GM18951 (cell line): ENCODE measurements around the gene ANXA3.

Source experiments
- POLR2A ChIP-seq: IDR thresholded peaks from 4 replicates; pipeline ENCODE4 v1.6.1; 2011; ENCODE audit warnings: mild to moderate bottlenecking; ENCODE audit not compliant: insufficient read length, insufficient read depth; ENCODE audit errors: extremely low read depth
- in situ Hi-C: fragments of 300-500 bp; cut with MboI; formaldehyde crosslinking; loops from one replicate; pipeline ENCODE4 v1.12.0; 2022; ENCODE audit warnings: low sequenced_read_pairs, mixed read lengths, inconsistent platforms; ENCODE audit not compliant: unreplicated experiment

Gene ANXA3

DNA sequence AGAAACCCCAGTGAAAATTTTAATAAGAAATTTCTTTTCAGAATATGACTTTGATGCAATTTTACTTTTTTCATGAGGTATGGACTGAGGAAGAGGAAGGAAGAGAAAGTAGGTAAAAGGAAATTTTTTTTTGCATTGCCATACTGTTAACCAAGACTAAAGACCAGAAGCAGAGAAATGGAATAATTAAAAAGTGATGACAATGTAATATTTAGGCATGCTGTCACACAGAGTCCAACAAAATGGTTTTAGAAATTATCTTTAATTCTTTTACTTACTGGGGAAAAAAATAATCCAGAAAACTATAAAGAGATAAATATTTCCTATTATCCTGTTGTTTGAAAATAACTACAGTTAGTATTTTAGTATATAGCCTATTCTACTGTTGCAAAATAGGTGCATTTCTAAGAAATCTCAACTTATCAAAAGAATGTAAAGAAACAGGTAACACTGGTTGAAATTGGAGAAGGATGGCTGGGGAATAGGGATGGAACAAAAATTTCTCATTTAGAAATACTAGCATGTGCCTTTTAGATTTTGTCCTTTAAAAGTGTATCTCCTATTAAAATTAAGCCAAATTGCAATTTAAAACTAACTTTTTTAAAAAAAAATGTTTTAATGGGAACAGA, 92.6 kb downstream of the ANXA3 start:
- in situ Hi-C loops: no loop called here
- no peak for TF ChIP-seq POLR2A

DNA sequence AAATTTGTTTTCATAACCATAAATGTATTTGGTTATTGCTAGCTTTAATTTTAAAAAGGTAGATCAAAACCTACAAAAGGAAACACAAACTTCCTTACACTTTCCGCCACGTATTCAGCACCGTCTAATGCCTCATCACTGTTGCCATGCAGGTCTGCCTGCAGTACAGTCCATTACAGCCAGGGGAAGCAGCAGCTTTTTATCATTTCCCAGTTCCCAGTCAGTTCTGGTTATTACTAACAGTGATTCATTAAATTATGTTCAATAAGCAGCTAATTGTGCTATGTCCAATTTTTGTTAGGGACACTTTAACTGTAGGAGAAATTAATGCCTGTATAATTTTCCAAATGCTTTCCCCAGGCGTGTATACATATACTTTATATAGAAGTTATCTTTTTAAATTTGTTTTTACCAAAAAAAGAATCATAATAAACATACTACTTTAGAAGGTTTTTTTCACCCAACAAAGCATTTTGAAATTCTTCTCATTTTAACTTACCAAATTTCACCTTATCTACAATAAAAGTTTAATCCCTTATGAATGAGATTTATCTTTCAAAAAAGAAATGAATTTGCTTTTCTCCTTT, 93.3 kb downstream of the ANXA3 start:
- TF ChIP-seq POLR2A: no peak
- in situ Hi-C loops: no loop called here

DNA sequence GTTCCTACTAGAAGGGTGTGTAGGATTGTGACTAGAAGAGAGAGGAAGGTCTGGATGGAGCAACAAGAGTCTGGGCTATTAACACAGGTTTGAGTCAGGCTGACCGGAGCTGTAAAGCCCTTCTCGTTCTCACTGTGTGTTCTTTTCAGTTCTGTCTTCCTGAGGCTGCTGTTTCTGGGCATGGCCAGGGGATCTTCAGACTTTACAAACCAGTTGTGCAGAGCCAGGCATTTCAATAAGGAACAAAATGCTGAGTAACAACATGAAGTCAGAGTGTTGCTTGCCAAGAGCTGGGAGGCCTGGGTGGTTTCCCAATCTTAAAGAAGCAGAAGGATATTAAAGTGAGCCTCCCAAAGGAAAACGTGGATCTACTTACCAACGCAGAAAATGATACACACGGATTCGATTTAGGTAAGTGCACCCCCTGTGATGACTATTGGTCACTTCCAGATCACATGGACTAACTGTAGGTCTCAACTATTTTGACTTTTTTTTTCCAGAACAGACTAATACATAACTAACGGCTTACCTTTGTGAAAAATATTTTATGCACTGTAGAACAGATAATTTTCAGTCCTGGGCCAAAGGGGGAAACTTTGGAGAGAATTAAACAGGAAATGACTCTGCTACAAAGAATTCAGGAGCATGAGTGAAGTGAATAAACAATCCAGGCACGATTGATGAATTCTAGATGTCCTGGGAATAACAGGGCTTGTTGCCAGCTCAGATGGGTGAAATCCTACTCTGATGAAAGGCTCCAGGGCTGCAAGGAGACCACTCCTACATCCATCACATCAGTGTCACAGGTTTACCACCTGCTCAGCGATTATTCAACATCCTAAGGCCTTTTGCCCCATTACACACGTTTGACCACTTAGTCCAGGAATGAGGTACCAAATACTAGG, 94.5 kb downstream of the ANXA3 start:
- in situ Hi-C loops: no loop called here
- TF ChIP-seq POLR2A: no peak

DNA sequence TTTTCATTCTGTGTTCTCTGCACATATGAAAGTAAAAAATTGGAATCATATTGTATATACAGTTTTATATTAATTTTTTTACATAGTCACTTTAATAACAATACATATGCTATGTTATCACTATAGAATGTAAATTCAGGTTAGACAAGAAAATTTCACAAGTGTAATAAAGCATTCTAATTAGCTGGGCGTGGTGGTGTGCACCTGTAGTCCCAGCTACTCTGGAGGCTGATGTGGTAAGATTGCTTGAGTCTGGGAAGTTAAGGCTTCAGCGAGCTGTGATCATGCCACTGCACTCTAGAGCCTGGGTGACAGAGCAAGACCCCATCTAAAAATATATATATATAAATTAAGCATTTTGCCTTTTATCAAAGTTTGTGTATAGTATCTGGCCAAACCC, 95.7 kb downstream of the ANXA3 start:
- in situ Hi-C loops: no loop called here

DNA sequence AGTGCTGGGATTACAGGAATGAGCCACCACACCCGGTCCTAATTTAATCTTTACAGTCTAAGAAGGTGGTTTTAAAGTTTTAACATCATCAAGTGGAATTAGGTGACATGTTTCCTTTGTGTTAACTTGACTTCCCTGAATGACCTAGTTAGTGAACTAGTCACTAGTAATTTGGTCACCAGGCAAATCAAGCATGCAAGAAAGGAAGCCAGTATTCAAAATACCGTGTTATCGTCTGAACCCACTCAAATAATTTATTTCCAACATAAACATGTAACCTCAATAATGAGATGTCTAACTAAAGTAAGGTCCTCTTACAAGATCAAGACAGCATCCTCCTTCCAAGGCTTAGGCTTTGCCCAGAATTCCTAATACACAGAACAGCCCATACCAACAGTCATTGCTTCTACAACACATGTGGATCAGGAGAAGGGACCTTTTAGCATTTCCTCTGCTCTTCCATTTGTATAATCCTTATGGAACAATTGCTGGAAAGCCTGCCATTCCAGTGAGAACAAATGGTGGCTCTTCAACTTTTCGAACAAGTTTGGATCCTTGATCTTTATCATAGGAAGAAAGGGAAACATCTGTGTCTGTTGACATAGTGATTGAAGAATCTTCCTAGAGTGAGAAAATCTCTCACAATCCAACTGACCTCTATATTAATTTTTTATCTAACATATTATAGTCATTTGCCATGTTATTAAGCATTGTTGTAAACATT, 97.2 kb downstream of the ANXA3 start:
- in situ Hi-C loops: no loop called here
- TF ChIP-seq POLR2A: no peak

More for the DNA sequence above, 95.7 kb downstream of the ANXA3 start:
- TF ChIP-seq POLR2A: no peak

DNA sequence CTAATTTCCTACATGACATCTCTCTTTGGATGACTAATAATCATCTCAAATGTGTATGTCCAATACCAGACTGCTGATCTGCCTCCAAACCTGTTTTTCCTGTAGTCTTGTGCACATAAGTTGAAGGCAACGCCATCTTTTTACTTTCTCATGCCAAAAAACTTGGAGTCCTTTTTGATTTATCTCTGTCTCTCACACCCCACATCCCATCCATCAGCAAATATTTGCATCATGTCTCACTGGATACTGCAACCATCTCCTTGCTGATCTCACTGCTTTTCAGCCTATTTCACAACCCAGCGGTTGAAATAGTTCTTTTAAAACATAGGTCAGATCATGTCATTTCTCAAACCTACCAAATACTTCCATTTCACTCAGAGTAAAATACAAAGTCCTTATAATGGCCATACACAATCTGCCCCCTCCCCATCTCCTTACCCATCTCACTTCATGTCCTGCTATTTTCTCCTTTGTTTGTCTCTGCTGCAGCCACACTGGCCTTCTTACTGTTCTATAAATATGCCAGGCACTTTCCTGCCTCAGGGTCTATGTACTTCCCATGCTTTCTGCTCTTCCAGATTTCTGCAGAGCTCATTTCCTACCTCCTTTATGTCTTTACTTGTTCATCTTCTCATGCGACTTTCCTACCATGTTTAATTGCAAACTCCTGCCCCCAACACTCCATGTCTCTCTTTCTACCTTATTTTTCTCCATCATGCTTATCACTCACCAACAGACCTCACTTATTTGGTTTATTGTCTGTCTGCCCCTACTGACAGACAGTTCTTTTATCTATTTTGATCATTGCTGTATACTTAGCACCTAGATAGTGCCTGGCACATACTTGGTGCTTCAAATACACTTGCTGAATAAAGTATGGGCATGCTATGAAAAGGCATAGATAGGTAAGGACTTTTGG, 98.8 kb downstream of the ANXA3 start:
- in situ Hi-C loops: no loop called here
- no peak for TF ChIP-seq POLR2A

DNA sequence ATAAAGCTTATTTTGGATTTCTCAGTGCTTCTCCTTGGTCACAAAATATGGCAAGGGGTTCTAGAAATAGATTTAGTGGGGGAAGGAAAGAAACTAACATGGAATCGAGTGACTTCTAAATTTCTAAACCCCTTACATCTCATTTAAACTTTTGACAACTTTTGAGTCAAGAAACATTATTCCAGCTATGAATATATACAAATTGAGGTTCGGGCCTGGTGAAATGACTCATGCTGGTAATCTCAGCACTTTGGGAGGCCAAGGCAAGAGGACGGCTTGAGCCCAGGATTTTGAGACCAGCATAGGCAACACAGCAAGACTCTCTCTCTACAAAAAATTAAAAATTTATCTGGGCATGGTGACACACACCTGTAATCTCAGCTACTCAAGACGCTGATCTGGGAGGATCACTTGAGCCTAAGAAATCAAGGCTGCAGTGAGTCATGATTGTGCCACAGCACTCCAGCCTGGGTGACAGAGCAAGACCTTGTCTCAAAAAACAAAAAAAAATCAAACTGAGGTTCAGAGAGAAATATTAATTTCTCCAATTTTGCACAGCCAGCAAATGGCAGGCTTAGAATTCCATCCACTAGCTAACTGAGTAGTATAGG, 99.8 kb downstream of the ANXA3 start:
- TF ChIP-seq POLR2A: no peak
- in situ Hi-C loops: no loop called here

DNA sequence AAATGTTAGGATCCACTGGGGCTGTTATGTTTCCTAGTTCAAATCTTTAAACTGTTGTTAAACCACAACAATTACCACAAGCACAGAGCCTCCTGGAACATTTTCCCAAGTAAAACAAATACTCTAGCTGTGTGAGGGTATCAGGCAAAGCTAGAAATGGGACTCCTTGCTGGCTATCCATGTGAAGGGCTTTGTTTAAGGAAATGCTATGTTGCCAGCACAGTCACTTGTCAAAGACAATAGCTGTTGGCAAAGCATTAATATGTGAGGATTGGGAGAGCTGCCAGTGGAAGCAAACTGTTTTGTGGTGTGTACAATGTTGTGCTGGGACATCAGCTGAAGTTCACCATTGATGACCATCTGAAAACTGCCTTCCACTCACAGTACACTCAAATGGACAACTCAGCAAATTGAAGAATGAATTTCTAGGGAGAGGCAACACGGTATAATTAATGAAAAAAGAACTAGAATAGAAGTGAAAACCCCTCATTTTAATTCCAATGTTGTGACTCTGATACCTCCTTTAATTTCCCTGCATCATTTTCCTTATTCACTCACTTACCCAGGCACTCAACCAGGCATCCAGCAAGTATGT, 100.8 kb downstream of the ANXA3 start:
- in situ Hi-C loops: no loop called here
- TF ChIP-seq POLR2A: no peak

DNA sequence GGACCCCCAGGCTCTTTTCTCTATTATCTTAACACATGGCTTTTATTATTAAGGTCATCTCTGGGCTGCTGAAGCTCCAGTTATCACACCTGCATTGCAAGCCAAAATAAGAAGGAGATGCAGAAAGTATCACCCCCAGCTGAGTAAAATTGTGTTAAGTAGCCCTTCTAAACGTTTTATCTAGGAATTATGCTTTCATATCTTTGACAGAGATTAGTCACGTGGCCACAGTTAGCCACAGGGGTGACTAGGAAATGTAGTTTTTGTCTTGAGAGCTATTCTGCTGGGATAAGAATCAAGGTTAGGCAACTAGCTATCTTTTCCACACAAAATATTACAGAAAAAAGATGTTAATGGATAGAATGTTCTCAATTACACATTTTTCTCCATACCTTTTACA, 102.1 kb downstream of the ANXA3 start:
- in situ Hi-C loops: no loop called here

DNA sequence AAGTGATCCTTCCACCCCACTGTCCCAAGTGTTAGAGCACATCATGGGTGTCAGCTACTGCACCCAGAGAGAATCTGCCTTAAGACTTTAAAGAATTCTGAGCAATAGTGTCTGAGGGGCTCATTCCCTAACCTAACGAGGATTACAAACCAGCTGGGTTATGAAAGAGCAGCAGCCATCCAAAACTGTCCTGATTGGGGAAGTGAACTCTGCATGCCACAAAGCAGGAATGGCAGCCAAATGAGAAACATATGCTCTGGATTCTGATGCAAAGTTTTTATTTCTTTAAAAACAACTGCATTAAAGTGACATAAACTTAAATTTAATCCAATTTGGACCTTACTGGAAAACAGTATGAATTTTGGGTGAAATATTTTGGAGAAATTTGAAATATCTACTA, 103.2 kb downstream of the ANXA3 start:
- no peak for TF ChIP-seq POLR2A
- in situ Hi-C loops: no loop called here

More for the DNA sequence above, 102.1 kb downstream of the ANXA3 start:
- TF ChIP-seq POLR2A: no peak

DNA sequence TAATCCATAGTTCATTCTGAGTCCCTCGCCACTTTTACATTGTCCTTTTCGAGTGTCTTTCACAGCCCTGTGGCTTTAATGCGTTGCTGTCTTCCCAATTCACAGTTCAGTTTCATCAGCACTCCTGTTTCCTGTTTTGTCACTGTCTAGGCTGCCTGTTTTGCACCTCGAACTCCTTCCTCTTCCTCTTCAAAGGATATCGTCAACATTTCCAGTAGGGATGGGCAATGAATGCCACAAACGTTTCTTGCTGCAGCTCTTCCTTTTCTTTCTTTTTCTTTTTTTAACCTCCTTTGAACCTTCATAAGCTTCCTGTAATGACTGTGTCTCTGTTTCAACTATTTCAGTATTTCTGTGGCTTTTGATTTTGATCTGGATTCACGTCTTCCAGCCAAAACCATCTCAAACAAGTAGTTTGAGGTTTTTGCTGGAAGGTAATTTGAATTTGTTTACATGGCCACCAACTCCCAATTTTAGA, 105.4 kb downstream of the ANXA3 start:
- TF ChIP-seq POLR2A: no peak
- in situ Hi-C loops: no loop called here

DNA sequence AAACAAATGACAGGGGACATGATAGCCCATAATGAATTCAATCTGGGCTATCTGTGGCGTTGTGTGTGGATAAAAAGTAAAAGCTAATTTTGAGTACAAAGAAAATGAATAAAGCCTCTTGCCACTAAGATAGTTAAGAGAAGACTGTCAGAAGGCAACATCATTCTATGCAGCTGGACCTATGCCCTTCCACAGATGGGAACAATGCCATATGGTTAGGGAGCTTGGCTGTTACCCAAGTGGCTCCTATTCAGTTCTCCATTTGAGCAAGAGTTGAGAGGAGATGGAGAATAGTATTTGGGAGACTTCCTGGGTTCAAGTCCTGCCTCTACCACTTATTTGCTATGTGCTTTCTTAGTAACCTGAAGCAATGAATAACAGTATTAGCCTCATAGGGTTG, 107.7 kb downstream of the ANXA3 start:
- no peak for TF ChIP-seq POLR2A
- in situ Hi-C loops: no loop called here

DNA sequence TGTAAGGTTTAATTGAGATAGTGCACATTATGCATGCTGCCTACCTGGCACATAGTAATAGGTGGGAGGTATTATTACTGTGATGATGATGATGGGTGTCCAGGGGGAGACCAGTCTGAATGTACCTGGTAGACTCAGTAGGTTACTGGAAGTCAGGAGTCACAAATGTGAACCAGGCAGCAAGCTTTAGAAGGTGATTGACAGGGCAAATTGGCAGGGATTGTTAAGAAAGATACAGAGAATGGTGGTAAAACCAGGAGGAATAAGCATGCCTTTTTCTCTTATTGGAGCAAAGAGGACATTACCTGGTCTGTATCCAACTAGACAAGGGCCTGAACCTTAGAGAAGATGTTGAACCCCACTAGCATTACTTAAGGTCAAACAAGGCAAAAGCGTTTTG, 108.1 kb downstream of the ANXA3 start:
- in situ Hi-C loops: no loop called here
- no peak for TF ChIP-seq POLR2A
